NB4 (cell line): Measurements from ENCODE around the gene CD276.

Experiments
- DNase-seq: peaks from one replicate; pipeline ENCODE4 v3.0.0; 2010; ENCODE audit warnings: low read depth
- H3K4me3 ChIP-seq: one replicate; pipeline ENCODE4 v1.5.1; 2011; ENCODE audit warnings: mild to moderate bottlenecking, low read depth, low read length, moderate library complexity
- CTCF ChIP-seq: IDR thresholded peaks from one replicate; pipeline ENCODE4 v1.5.1; 2012; ENCODE audit warnings: low read depth, low read length
- MAX ChIP-seq: IDR thresholded peaks from 2 replicates; pipeline ENCODE4 v1.6.1; 2011; ENCODE audit warnings: low read depth, low read length
- MYC ChIP-seq: IDR thresholded peaks from 2 replicates; pipeline ENCODE4 v1.6.1; 2011; ENCODE audit warnings: low read depth, low read length
- POLR2A ChIP-seq: IDR thresholded peaks from 2 replicates; pipeline ENCODE4 v1.6.1; 2011; ENCODE audit warnings: mild to moderate bottlenecking; ENCODE audit not compliant: insufficient read length; ENCODE audit errors: extremely low read depth

CD276 gene

GRCh38 chr15:73650416-73651126 lies 33.6 kb upstream of the CD276 start:
- TF ChIP-seq MYC (no peak), MAX (no peak), POLR2A (no peak), CTCF (no peak)
- no peak overlapping the region for H3K4me3 ChIP-seq
- DNase-seq: peak; percentile 52

- H3K4me3 ChIP-seq: no peak overlapping the region
- DNase-seq: no peak
- no peak for TF ChIP-seq CTCF
- no peak for TF ChIP-seq MYC
- TF ChIP-seq MAX: no peak
- no peak for TF ChIP-seq POLR2A
Measured at GRCh38 chr15:73654659-73655058, 29.5 kb upstream of the CD276 start.

- TF ChIP-seq CTCF: no peak
- no peak for TF ChIP-seq MAX
- no peak for TF ChIP-seq POLR2A
- TF ChIP-seq MYC: no peak
- DNase-seq: no peak
- H3K4me3 ChIP-seq: no peak overlapping the region
Measured at GRCh38 chr15:73655724-73656123, 28.5 kb upstream of the CD276 start.

- TF ChIP-seq MAX (no peak), POLR2A (no peak), CTCF (no peak), MYC (no peak)
- DNase-seq: no peak
- no peak overlapping the region for H3K4me3 ChIP-seq
Measured at GRCh38 chr15:73658645-73659044, 25.5 kb upstream of the CD276 start.

GRCh38 chr15:73660455-73660854 lies 23.7 kb upstream of the CD276 start:
- no peak for DNase-seq
- H3K4me3 ChIP-seq: no peak overlapping the region
- TF ChIP-seq CTCF: no peak
- no peak for TF ChIP-seq MYC
- TF ChIP-seq MAX: no peak
- no peak for TF ChIP-seq POLR2A
